IMR-90 (cell line): ENCODE data around the gene HELZ. TPM values are rescaled to one million over a fixed set of nuclear protein-coding genes. Genes with fewer than 3 reads are reported as not detected.

ENCODE experiments used
- ATAC-seq: fragments of 200-7000 bp; cut with Tn5 transposase; 2 replicates; pipeline ENCODE4 v1.9.1; 2020; ENCODE audit warnings: low read depth, mild to moderate bottlenecking, moderate library complexity
- BruUV-seq: library from RNA; stranded (reverse); fragments of 400-500 nt; replicated peaks from 2 replicates; lab custom pipeline; 2021; lab: Mats Ljungman, UMichigan
- CTCF ChIA-PET: fragments of 300-600 bp; formaldehyde crosslinking; extraction: SDS; loops from one replicate; lab custom pipeline; 2021; ENCODE audit warnings: antibody characterized with exemption; lab: Yijun Ruan, JAX
- POLR2A ChIA-PET: fragments of 300-600 bp; sonication (Branson Sonifier 250); formaldehyde crosslinking; loops from one replicate; lab custom pipeline; 2022; ENCODE audit warnings: antibody characterized with exemption; ENCODE audit not compliant: unreplicated experiment; lab: Charles Lee
- DNase-seq: peaks from one replicate; pipeline ENCODE4 v3.0.0; 2013
- H2AFZ ChIP-seq: replicated peaks from 2 replicates; pipeline ENCODE3; 2013; ENCODE audit warnings: low read length, mild to moderate bottlenecking; ENCODE audit not compliant: poor library complexity
- H2AK5ac ChIP-seq: 2 replicates; pipeline ENCODE4 v1.6.1; 2013; ENCODE audit warnings: low read depth, low read length, inconsistent platforms
- H2AK9ac ChIP-seq: replicated peaks from 2 replicates; pipeline ENCODE3; 2013; ENCODE audit warnings: mild to moderate bottlenecking, low read depth, low read length, moderate library complexity; ENCODE audit not compliant: poor library complexity
- H2BK120ac ChIP-seq: 2 replicates; pipeline ENCODE4 v1.6.1; 2013; ENCODE audit warnings: low read depth, low read length, inconsistent platforms
- H2BK15ac ChIP-seq: 3 replicates; pipeline ENCODE4 v1.6.1; 2013; ENCODE audit warnings: low read depth, low read length, inconsistent platforms
- H2BK20ac ChIP-seq: 2 replicates; pipeline ENCODE4 v1.6.1; 2013; ENCODE audit warnings: low read depth, mild to moderate bottlenecking, inconsistent platforms, low read length, moderate library complexity
- H2BK5ac ChIP-seq: 2 replicates; pipeline ENCODE4 v1.6.1; 2013; ENCODE audit warnings: mild to moderate bottlenecking, low read depth, low read length, inconsistent platforms; ENCODE audit not compliant: poor library complexity, severe bottlenecking
- H3K14ac ChIP-seq: replicated peaks from 2 replicates; pipeline ENCODE4 v1.6.1; 2013; ENCODE audit warnings: low read depth, low read length, inconsistent platforms
- H3K18ac ChIP-seq: 2 replicates; pipeline ENCODE4 v1.6.1; 2013; ENCODE audit warnings: low read depth, low read length, control low read depth
- H3K23ac ChIP-seq: 2 replicates; pipeline ENCODE4 v1.6.1; 2013; ENCODE audit warnings: low read depth, low read length, inconsistent platforms
- H3K27ac ChIP-seq: 2 replicates; pipeline ENCODE4 v1.5.1; 2013; ENCODE audit warnings: mild to moderate bottlenecking, control low read depth, low read length; ENCODE audit not compliant: insufficient read depth
- H3K27me3 ChIP-seq: 2 replicates; pipeline ENCODE4 v1.6.1; 2013; ENCODE audit warnings: low read length; ENCODE audit not compliant: control insufficient read depth, insufficient read depth
- H3K36me3 ChIP-seq: 2 replicates; pipeline ENCODE4 v1.6.1; 2013; ENCODE audit warnings: low read length, mixed read lengths; ENCODE audit not compliant: control insufficient read depth, insufficient read depth
- H3K4ac ChIP-seq: 2 replicates; pipeline ENCODE4 v1.6.1; 2013; ENCODE audit warnings: low read depth, low read length, inconsistent platforms
- H3K4me1 ChIP-seq: 2 replicates; pipeline ENCODE4 v1.6.1; 2013; ENCODE audit warnings: low read length, mixed read lengths; ENCODE audit not compliant: control insufficient read depth, insufficient read depth
- H3K4me2 ChIP-seq: 2 replicates; pipeline ENCODE4 v1.6.1; 2013; ENCODE audit warnings: low read depth, mild to moderate bottlenecking, control low read depth, low read length, moderate library complexity
- H3K4me3 ChIP-seq: 2 replicates; pipeline ENCODE4 v1.5.1; 2013; ENCODE audit warnings: low read depth, mild to moderate bottlenecking, control low read depth, low read length, moderate library complexity; ENCODE audit not compliant: insufficient read depth
- H3K56ac ChIP-seq: 2 replicates; pipeline ENCODE4 v1.6.1; 2013; ENCODE audit warnings: low read length, inconsistent platforms; ENCODE audit not compliant: insufficient read depth; ENCODE audit errors: extremely low read depth
- H3K79me1 ChIP-seq, 2 experiments: 2 replicates each; pipeline ENCODE4 v1.6.1; 2013; ENCODE audit warnings: low read length in 2 of 2, inconsistent platforms in 1 of 2, low read depth in 1 of 2
- H3K9ac ChIP-seq: 2 replicates; pipeline ENCODE4 v1.6.1; 2013; ENCODE audit warnings: low read depth, low read length, control low read depth
- H3K9me1 ChIP-seq: 2 replicates; pipeline ENCODE4 v1.6.1; 2013; ENCODE audit warnings: low read length, inconsistent platforms; ENCODE audit not compliant: insufficient read depth
- H3K9me3 ChIP-seq: 2 replicates; pipeline ENCODE4 v1.6.1; 2013; ENCODE audit warnings: low read length; ENCODE audit not compliant: control insufficient read depth, insufficient read depth
- H4K20me1 ChIP-seq: 2 replicates; pipeline ENCODE4 v1.6.1; 2013; ENCODE audit warnings: low read length, inconsistent platforms; ENCODE audit not compliant: insufficient read depth
- H4K5ac ChIP-seq: 2 replicates; pipeline ENCODE4 v1.6.1; 2013; ENCODE audit warnings: mild to moderate bottlenecking, low read depth, low read length, control low read depth
- H4K8ac ChIP-seq, 2 experiments: 2 replicates each; pipeline ENCODE4 v1.6.1; 2013; ENCODE audit warnings: low read depth in 2 of 2, low read length in 2 of 2, control low read depth in 1 of 2, inconsistent platforms in 1 of 2
- H4K91ac ChIP-seq: 2 replicates; pipeline ENCODE4 v1.6.1; 2013; ENCODE audit warnings: low read depth, low read length, inconsistent platforms; ENCODE audit not compliant: insufficient read depth
- CEBPB ChIP-seq: IDR thresholded peaks from 2 replicates; pipeline ENCODE4 v1.6.1; 2012; ENCODE audit warnings: low read depth, low read length, improper control_type of control experiment
- MAFK ChIP-seq: IDR thresholded peaks from 2 replicates; pipeline ENCODE4 v1.6.1; 2012; ENCODE audit warnings: low read depth, low read length, improper control_type of control experiment
- WGBS, 2 experiments: methylation state at CpG; one replicate each; pipeline versions ENCODE4 v1.1.5 to v1.1.7; 2013; ENCODE audit warnings: missing lambda C conversion rate in 2 of 2; ENCODE audit not compliant: insufficient read length in 1 of 2; ENCODE audit errors: extremely low coverage in 2 of 2; 5-methylcytosine and 5-hydroxymethylcytosine counted together
- dilution Hi-C: fragments of 300-500 bp; cut with HindIII; formaldehyde crosslinking; loops from one replicate; pipeline ENCODE4 v1.14.3; 2018; ENCODE audit warnings: low sequenced_read_pairs; ENCODE audit not compliant: unreplicated experiment
- in situ Hi-C: fragments of 300-500 bp; cut with MboI; formaldehyde crosslinking; loops from 3 replicates; pipeline ENCODE4 v1.14.3; 2019; ENCODE audit warnings: low sequenced_read_pairs, inconsistent platforms, mixed read lengths
- intact Hi-C: fragments of 100-400 bp; cut with micrococcal nuclease; formaldehyde crosslinking; loops from 2 replicates; pipeline ENCODE4 v1.10.0; 2022
- polyA plus RNA-seq, 3 experiments: library from polyadenylated mRNA; depleted of rRNA; stranded (reverse); fragments of >200 nt; gene quantifications; 2 replicates each; pipeline ENCODE4 v1.2.3, GENCODE V29; 2012; ENCODE audit warnings: low replicate concordance in 1 of 3
- total RNA-seq: library from RNA; depleted of rRNA; stranded (reverse); fragments of >200 nt; gene quantifications from 2 replicates; pipeline ENCODE4 v1.2.3, GENCODE V29; 2012

HELZ gene
- total and polyA plus RNA-seq, 2 of the 4 experiments (the other 2 are of a cell fraction) = 8.0 to 60.6 TPM

DNA sequence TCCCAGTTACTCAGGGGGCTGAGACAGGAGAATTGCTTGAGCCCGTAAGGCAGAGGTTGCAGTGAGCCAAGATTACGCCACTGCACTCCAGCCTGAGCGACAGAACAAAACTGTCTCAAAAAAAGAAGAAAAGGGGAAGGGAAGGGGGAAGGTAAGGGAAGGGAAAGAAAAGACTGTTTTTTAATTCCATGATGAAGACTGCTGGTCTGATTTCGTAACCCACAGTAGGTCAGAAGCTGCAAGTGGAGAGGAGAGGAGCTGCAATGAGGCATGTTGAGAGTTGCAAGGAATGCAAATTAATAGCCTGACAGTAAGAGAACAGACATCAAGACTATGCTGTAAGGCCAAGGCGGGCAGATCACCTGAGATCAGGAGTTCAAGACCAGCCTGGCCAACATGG lies 33.3 kb downstream of the HELZ start:
- ChIA-PET POLR2A (interaction anchor here (0.6 kb wide), 1 partner anchor 10 kb away, joined by 3 read pairs; no protein-coding TSS in a partner anchor), CTCF (interaction anchor here (0.7 kb wide), 1 partner anchor 96 kb away, joined by 3 read pairs; no protein-coding TSS in a partner anchor)
- DNase-seq = peak; percentile 52

More for the DNA sequence above, 33.3 kb downstream of the HELZ start:
- Histone ChIP-seq H2AK9ac (no peak overlapping the region), H2AK5ac (no peak overlapping the region; the same call in 1 of the 2 replicates), H3K9ac (no peak overlapping the region), H3K79me1 (peaks cover 24 to 54% of the 10 kb centered on the region in 2 experiments), H3K14ac (no peak overlapping the region), H2BK120ac (no peak overlapping the region), H3K9me1 (peaks cover 18% of the 10 kb centered on the region), H3K9me3 (no peaks in the 10 kb centered on the region), H4K20me1 (peaks cover 21% of the 10 kb centered on the region), H2BK15ac (no peak overlapping the region), H3K4ac (no peak overlapping the region), H3K4me2 (peak overlapping the region; percentile 28; the same call in 1 of the 2 replicates), H2BK20ac (no peak overlapping the region), H3K23ac (no peak overlapping the region; the same call in 1 of the 2 replicates), H4K91ac (no peak overlapping the region), H3K36me3 (peaks cover 7% of the 10 kb centered on the region), H2BK5ac (no peak overlapping the region), H3K27ac (peak overlapping the region; percentile 12; the same call in 1 of the 2 replicates), H3K4me1 (peaks cover 15% of the 10 kb centered on the region; the same call in 1 of the 2 replicates), H4K5ac (no peak overlapping the region), H2AFZ (no peak overlapping the region), H3K4me3 (no peak overlapping the region), H4K8ac (no peak overlapping the region), H3K18ac (no peak overlapping the region), H3K27me3 (no peaks in the 10 kb centered on the region), H3K56ac (no peak overlapping the region)
- peak; percentile 25 for ATAC-seq
- in situ Hi-C loops = no loop called here
- 100% methylated on average over 1 of the region's 5 CpGs; no CpG with 5 or more reads in 1 of the 2 experiments for WGBS, 2 experiments
- no peak for TF ChIP-seq MAFK
- peak; percentile 81 for TF ChIP-seq CEBPB
- BruUV-seq = no TSS peak
- intact Hi-C loops = no loop called here
- dilution Hi-C loops = no loop called here
